HUES6 (cell line): ENCODE measurements around the gene ENOX1.

ENCODE experiments used
- H3K27ac ChIP-seq: 2 replicates; pipeline ENCODE4 v1.7.0; 2013; ENCODE audit warnings: low read depth, mild to moderate bottlenecking, low read length, inconsistent platforms
- H3K27me3 ChIP-seq: 2 replicates; pipeline ENCODE4 v1.6.1; 2013; ENCODE audit warnings: low read length; ENCODE audit not compliant: control insufficient read depth, insufficient read depth
- H3K36me3 ChIP-seq: 2 replicates; pipeline ENCODE4 v1.6.1; 2013; ENCODE audit warnings: low read length; ENCODE audit not compliant: control insufficient read depth, insufficient read depth
- H3K4me1 ChIP-seq: 2 replicates; pipeline ENCODE4 v1.6.1; 2013; ENCODE audit warnings: low read length; ENCODE audit not compliant: control insufficient read depth, insufficient read depth
- H3K4me3 ChIP-seq: 2 replicates; pipeline ENCODE4 v1.5.1; 2013; ENCODE audit warnings: low read depth, low read length
- H3K9ac ChIP-seq: one replicate; pipeline ENCODE4 v1.6.1; 2013; ENCODE audit warnings: mild to moderate bottlenecking, low read length
- H3K9me3 ChIP-seq: 2 replicates; pipeline ENCODE4 v1.6.1; 2013; ENCODE audit warnings: low read depth, low read length; ENCODE audit not compliant: control insufficient read depth, insufficient read depth

The ENOX1 gene

DNA sequence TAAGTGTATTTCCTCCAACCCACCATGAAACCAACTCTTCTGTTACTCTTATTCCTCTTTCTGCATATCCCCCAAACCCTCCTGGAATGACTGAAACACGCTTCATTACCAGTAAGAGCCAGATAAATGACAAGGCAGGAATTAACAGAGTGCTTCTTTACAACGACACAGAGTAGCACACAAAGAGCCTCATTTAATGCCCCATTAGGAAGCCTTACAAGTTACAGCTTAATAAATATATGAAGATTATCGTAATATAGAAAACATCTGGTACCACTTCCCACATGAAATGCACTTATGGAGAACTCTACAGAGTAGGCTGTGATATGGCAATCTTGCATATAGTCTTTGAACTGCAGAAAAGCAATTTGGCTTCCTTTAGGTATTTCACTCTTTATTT, 116.8 kb downstream of the ENOX1 start:
- Histone ChIP-seq H3K4me3 (no peak overlapping the region), H3K36me3 (no peaks in the 10 kb centered on the region), H3K27ac (no peak overlapping the region), H3K4me1 (0 out of 2 replicates have a peak, but pooled peaks cover 3% of the 10 kb centered on the region), H3K27me3 (no peaks in the 10 kb centered on the region), H3K9ac (no peak overlapping the region), H3K9me3 (no peaks in the 10 kb centered on the region)

DNA sequence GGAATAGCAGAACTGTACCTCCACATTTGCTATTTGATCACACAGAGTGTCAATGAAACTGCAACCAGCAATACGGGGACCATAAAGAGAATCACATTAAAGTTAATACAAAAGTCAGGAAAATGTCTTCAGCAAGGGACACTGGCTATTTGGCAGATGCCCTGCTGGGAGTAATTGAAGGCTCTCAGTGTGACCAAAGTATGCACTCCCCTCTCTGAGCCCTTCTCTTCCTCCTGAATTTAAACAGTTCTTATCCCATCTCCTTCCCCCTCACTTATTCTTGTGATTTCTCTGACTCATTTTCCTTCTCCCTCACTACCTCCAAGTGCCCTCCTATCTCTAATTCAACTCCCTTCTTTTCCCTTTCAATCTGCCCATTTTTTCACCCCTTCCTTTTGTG, 117.7 kb downstream of the ENOX1 start:
- H3K4me3 ChIP-seq = no peak overlapping the region
- no peaks in the 10 kb centered on the region for H3K27me3 ChIP-seq
- H3K9ac ChIP-seq = no peak overlapping the region
- H3K9me3 ChIP-seq = no peaks in the 10 kb centered on the region
- no peak overlapping the region for H3K27ac ChIP-seq
- H3K36me3 ChIP-seq = no peaks in the 10 kb centered on the region
- H3K4me1 ChIP-seq = 0 out of 2 replicates have a peak, but pooled peaks cover 3% of the 10 kb centered on the region

DNA sequence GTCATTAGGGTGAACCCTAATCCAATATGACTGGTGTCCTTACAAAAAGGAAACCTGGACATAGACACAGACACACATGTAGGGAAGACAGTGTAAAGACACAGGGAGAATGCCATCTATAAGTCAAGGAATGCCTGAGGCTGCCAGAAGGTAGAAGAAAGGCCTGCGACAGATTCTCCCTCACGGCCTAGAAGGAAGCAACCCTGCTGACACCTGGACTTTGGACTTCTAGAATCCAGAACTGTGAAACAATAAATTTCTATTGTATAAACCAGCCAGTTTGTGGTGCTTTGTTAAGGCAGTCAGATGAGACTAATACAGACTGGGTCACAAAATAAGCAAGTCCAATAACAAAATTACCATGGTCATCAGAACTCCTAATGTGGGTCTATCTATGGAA, 120.4 kb downstream of the ENOX1 start:
- Histone ChIP-seq H3K27ac (no peak overlapping the region), H3K36me3 (no peaks in the 10 kb centered on the region), H3K9ac (no peak overlapping the region), H3K27me3 (no peaks in the 10 kb centered on the region), H3K4me1 (0 out of 2 replicates have a peak, but pooled peaks cover 3% of the 10 kb centered on the region), H3K9me3 (no peaks in the 10 kb centered on the region), H3K4me3 (no peak overlapping the region)

DNA sequence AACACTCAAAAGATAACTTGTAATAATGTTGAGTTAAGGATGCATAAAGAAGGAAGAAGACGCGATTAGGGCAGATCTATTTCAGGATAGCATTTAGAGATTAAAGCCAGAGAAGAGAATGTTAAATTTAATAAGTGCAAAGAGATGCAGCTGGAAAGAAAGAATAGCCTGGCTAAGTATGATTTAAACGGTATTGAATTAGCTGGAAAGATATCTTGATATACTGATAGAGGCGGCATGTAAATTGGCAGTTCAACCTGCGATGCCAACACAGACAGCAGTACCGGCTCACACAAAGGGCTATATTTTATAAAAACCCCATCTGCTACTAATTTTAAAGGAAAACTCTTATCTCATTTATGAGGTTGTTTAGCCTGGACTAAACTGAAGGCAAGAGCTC, 121.4 kb downstream of the ENOX1 start:
- H3K4me3 ChIP-seq = no peak overlapping the region
- no peak overlapping the region for H3K27ac ChIP-seq
- H3K9ac ChIP-seq = no peak overlapping the region
- H3K4me1 ChIP-seq = 0 out of 2 replicates have a peak, but pooled peaks cover 3% of the 10 kb centered on the region
- no peaks in the 10 kb centered on the region for H3K9me3 ChIP-seq
- no peaks in the 10 kb centered on the region for H3K36me3 ChIP-seq
- no peaks in the 10 kb centered on the region for H3K27me3 ChIP-seq

DNA sequence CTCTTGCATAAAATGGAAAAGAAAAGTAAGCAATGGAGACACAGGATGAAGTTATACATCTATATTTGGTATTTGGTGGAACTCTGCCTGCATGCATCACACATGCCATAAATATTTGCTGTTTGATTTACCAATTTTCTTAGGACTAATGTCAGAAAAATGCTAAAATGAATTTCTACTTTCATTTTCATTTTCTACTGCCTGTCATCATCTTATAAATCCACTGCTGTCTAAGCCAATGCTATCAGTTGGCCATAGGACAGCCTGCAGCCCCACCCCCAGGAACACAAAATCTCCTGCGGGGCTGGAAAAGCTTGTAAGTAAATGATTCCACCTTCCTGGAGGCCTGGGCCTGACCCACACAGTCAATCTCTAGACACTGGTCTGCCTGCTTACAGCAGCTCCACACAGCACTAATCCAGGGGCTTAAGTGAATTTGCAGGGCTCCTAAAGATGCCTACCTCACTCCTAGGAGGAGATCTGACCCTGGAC, 122.0 kb downstream of the ENOX1 start:
- Histone ChIP-seq H3K4me3 (no peak overlapping the region), H3K36me3 (no peaks in the 10 kb centered on the region)

DNA sequence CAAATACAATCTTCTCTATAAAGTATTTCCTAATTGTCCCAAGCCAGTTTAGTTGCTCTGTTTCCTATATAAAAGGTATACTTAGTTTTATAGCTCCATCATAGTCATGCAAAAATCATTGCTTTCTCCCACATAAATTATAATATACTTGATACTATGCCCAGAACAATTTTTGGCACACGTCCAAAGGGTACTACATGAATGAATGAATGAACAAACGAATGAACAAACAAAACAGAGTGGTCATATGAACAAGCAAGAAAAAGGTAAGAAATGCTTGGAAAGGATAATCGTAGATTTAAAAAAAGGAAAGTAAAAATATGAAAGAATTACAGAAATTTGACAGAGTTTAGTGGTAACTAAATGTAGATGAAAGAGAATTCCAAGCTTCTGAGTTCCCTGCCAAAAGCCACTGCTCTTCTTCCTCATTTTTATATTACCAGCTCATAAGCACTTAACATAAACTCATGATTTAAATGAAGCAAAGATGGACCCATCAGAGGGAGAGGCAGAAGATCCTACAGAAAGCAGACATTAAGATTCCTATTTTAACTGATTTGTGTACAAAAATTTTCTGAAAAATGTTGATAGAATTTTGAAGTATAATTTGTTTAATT, 123.2 kb downstream of the ENOX1 start:
- Histone ChIP-seq H3K4me1 (no peaks in the 10 kb centered on the region), H3K27me3 (no peaks in the 10 kb centered on the region), H3K27ac (no peak overlapping the region), H3K9ac (no peak overlapping the region), H3K9me3 (no peaks in the 10 kb centered on the region), H3K4me3 (no peak overlapping the region), H3K36me3 (no peaks in the 10 kb centered on the region)

More for the DNA sequence above, 122.0 kb downstream of the ENOX1 start:
- Histone ChIP-seq H3K9me3 (no peaks in the 10 kb centered on the region), H3K27me3 (no peaks in the 10 kb centered on the region), H3K27ac (no peak overlapping the region), H3K4me1 (0 out of 2 replicates have a peak, but pooled peaks cover 3% of the 10 kb centered on the region), H3K9ac (no peak overlapping the region)

DNA sequence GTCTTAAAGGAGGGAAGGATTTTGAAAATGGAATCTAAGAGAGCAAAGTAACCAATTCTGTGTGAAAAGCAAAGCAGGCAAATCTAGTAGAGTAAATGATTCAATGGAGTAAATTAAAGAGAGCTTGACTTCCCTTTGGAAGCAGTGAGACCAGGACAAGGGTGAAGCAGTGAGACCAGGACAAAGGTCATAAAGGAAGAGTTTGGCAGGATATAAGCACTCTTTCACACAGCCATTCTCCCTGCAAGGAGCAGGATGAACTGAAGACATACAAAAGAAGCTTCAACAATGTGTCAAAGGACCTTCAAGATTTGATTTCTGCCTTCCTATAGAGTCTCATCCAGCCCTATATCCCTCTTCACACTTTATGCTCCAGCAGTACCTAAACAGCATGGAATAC, 123.8 kb downstream of the ENOX1 start:
- no peaks in the 10 kb centered on the region for H3K27me3 ChIP-seq
- no peak overlapping the region for H3K4me3 ChIP-seq
- H3K36me3 ChIP-seq = no peaks in the 10 kb centered on the region
- no peak overlapping the region for H3K27ac ChIP-seq
- H3K9ac ChIP-seq = no peak overlapping the region
- no peaks in the 10 kb centered on the region for H3K4me1 ChIP-seq
- no peaks in the 10 kb centered on the region for H3K9me3 ChIP-seq

DNA sequence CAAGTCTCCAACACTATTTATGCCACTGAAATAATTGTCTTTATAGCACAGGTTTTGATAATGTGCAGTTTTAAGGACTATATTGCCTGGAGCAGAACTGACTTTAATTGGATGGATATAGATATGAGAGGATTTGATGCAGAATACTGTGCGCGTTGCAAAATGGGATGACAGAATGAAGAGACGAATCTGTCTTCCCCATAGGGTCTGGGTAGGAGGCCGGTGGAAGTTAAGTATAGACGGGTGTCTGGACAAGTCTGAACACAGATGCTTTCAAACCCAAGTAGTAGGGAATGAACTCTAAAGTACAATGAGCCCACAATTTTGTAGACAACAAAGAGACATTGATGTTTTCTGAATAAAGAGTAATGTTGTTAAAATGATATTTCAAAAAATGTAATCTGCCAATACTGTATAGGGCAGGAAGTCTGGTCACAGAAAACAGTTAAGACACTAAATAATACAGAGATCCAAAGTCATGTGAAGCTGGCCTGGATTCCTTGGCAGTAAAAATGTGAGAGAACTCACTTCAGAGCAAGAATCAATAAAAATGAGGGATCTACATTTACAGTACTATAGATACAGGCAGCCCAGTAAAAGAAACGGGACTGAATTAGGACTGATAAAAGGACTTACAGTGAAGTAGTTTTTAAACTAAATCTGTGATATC, 125.5 kb downstream of the ENOX1 start:
- Histone ChIP-seq H3K27ac (no peak overlapping the region), H3K9me3 (no peaks in the 10 kb centered on the region), H3K4me1 (no peaks in the 10 kb centered on the region), H3K36me3 (no peaks in the 10 kb centered on the region), H3K4me3 (no peak overlapping the region), H3K9ac (no peak overlapping the region), H3K27me3 (no peaks in the 10 kb centered on the region)

DNA sequence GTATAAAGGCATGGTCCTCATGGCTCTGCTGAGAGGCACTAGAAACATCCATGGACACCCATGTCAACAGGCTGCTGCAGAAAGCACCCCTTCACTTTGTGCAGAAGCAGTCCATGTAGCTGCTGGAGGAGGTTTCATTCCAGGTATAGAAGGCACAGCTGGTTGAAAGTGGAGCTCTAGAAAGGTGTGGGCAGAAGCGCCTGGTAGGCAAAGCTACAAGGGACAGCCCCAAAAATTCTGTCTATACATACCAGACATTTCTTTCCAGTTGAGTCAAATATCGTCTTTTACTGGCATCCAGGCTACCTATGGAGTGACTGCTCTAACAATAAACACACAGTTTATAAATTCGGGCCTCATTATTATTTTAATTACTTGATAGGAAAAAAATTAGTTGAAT, 129.3 kb downstream of the ENOX1 start:
- no peaks in the 10 kb centered on the region for H3K27me3 ChIP-seq
- no peaks in the 10 kb centered on the region for H3K9me3 ChIP-seq
- H3K4me3 ChIP-seq = no peak overlapping the region
- H3K4me1 ChIP-seq = no peaks in the 10 kb centered on the region
- no peak overlapping the region for H3K9ac ChIP-seq
- H3K36me3 ChIP-seq = no peaks in the 10 kb centered on the region
- H3K27ac ChIP-seq = no peak overlapping the region

DNA sequence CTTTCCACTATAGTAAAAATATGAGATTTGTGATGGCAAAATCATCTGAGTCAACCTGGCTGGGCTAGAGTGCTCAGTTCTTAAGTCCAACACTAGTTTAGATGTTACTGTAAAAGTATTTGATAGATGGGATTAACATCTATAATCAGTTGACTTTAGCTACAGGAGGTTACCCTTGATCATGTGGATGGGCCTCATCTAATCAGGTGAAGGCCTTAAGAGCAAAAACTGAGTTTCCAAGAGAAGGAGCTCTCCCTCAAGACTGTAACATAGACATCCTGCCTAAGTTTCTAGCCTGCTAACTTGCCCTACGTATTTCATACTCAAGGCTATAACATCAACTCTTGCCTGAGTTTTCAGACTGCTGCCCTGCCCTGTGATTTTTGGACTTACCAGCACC, 132.8 kb downstream of the ENOX1 start:
- no peaks in the 10 kb centered on the region for H3K27me3 ChIP-seq
- H3K4me3 ChIP-seq = no peak overlapping the region
- no peak overlapping the region for H3K9ac ChIP-seq
- no peaks in the 10 kb centered on the region for H3K4me1 ChIP-seq
- no peaks in the 10 kb centered on the region for H3K9me3 ChIP-seq
- H3K27ac ChIP-seq = no peak overlapping the region
- no peaks in the 10 kb centered on the region for H3K36me3 ChIP-seq

DNA sequence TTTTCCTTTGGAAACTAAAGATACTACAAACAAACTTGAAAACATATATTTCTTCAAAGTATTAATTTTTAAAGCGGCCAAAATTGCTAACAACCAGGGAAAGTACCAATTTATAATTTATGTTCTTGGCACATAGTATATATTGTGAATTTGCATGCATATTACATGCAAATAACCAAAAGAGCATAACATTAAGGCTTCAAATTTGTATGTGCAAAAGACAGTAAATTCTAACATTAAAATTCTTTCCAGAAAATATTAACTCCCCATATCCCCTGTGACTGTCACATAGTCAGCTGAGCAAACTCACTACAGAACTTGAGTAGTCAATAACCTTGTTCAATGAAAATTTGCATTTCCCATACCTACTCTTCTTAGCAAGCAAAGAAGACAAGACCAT, 133.4 kb downstream of the ENOX1 start:
- Histone ChIP-seq H3K36me3 (no peaks in the 10 kb centered on the region), H3K9me3 (no peaks in the 10 kb centered on the region), H3K27ac (no peak overlapping the region), H3K9ac (no peak overlapping the region), H3K27me3 (no peaks in the 10 kb centered on the region), H3K4me1 (no peaks in the 10 kb centered on the region), H3K4me3 (no peak overlapping the region)
